Naive thymus-derived CD4-positive, alpha-beta T cell (primary cell): ENCODE measurements around the gene OSBPL6. TPM values are rescaled to one million over a fixed set of nuclear protein-coding genes. Genes with fewer than 3 reads are reported as not detected.
"Not testable (repeated sequence)": the region's sequence is repeated elsewhere in the genome, so short reads cannot be mapped to it uniquely, and the experiment has no call there.

ENCODE experiments used
- ATAC-seq: fragments of 150-1000 bp; cut with Tn5 transposase; 2 replicates; pipeline ENCODE4 v1.10.0; 2021; ENCODE audit warnings: mild to moderate bottlenecking, moderate library complexity
- CTCF ChIA-PET: fragments of 350-600 bp; sonication (Branson Sonifier 250); formaldehyde crosslinking; loops from one replicate; lab custom pipeline; 2021; ENCODE audit warnings: antibody characterized with exemption; lab: Charles Lee
- POLR2A ChIA-PET: fragments of 350-600 bp; sonication (Branson Sonifier 250); formaldehyde crosslinking; loops from one replicate; lab custom pipeline; 2021; ENCODE audit warnings: antibody characterized with exemption, inconsistent platforms; lab: Charles Lee
- DNase-seq, 9 donors: peaks; one replicate each; pipeline versions ENCODE4 v3.0.0 to v3.0.0-alpha.2; 2020 to 2022; ENCODE audit warnings: mixed read lengths in 1 of 9
- H3K27ac ChIP-seq: one replicate; pipeline ENCODE4 v1.7.0; 2013; ENCODE audit warnings: mild to moderate bottlenecking, low read depth, low read length, moderate library complexity
- H3K27me3 ChIP-seq, 2 donors: one replicate each; pipeline ENCODE4 v1.7.0; 2013; ENCODE audit warnings: low read length in 2 of 2, mild to moderate bottlenecking in 2 of 2, moderate library complexity in 2 of 2; ENCODE audit not compliant: control insufficient read depth in 2 of 2, insufficient read depth in 2 of 2
- H3K36me3 ChIP-seq, 3 experiments: 1 replicate in 2 of 3; 2 replicates in 1 of 3; pipeline ENCODE4 v1.7.0; 2013; ENCODE audit warnings: low read length in 3 of 3, mild to moderate bottlenecking in 3 of 3, moderate library complexity in 1 of 3; ENCODE audit not compliant: insufficient read depth in 3 of 3, control insufficient read depth in 2 of 3
- H3K4me1 ChIP-seq, 2 donors: one replicate each; pipeline ENCODE4 v1.7.0; 2013; ENCODE audit warnings: low read length in 2 of 2, mild to moderate bottlenecking in 2 of 2, moderate library complexity in 1 of 2; ENCODE audit not compliant: control insufficient read depth in 2 of 2, insufficient read depth in 2 of 2
- H3K4me3 ChIP-seq: 2 replicates; pipeline ENCODE4 v1.7.0; 2013; ENCODE audit warnings: mild to moderate bottlenecking, low read length
- H3K9me3 ChIP-seq, 3 experiments: 1 replicate in 2 of 3; 2 replicates in 1 of 3; pipeline ENCODE4 v1.7.0; 2013; ENCODE audit warnings: low read length in 3 of 3; ENCODE audit not compliant: control insufficient read depth in 2 of 3
- H3K27ac Mint-ChIP-seq, 9 donors: one replicate each; pipeline ENCODE4 v1.8.0; 2020 to 2022; ENCODE audit warnings: mixed read lengths in 9 of 9, mild to moderate bottlenecking in 8 of 9, moderate library complexity in 5 of 9, inconsistent platforms in 2 of 9
- H3K27me3 Mint-ChIP-seq, 5 donors: one replicate each; pipeline ENCODE4 v1.8.0; 2021 to 2022; ENCODE audit warnings: mixed read lengths in 5 of 5, mild to moderate bottlenecking in 1 of 5
- H3K36me3 Mint-ChIP-seq, 5 donors: one replicate each; pipeline ENCODE4 v1.8.0; 2020 to 2022; ENCODE audit warnings: mixed read lengths in 5 of 5, mild to moderate bottlenecking in 3 of 5, inconsistent platforms in 1 of 5
- H3K4me1 Mint-ChIP-seq, 7 donors: one replicate each; pipeline ENCODE4 v1.8.0; 2020 to 2022; ENCODE audit warnings: mixed read lengths in 7 of 7, mild to moderate bottlenecking in 3 of 7, inconsistent platforms in 1 of 7
- H3K4me3 Mint-ChIP-seq, 10 donors: one replicate each; pipeline ENCODE4 v1.8.0; 2020 to 2022; ENCODE audit warnings: mild to moderate bottlenecking in 10 of 10, mixed read lengths in 10 of 10, moderate library complexity in 6 of 10, inconsistent platforms in 2 of 10
- H3K9me3 Mint-ChIP-seq, 11 donors: one replicate each; pipeline ENCODE4 v1.8.0; 2020 to 2022; ENCODE audit warnings: mixed read lengths in 11 of 11, mild to moderate bottlenecking in 4 of 11, inconsistent platforms in 1 of 11, moderate library complexity in 1 of 11
- intact Hi-C, 2 donors: fragments of 100-400 bp; cut with micrococcal nuclease; formaldehyde crosslinking; loops; one replicate each; pipeline ENCODE4 v1.15.1; 2023
- polyA plus RNA-seq, 2 donors: library from polyadenylated mRNA; unstranded; fragments of 300-500 nt; fragmentation: Illumina TruSeq; gene quantifications; one replicate each; pipeline ENCODE4 v1.2.3, GENCODE V29; 2021
- total RNA-seq, 6 experiments: library from RNA in 5 of 6; stranded (reverse) in 5 of 6; gene quantifications; 1 replicate in 5 of 6; 2 replicates in 1 of 6; pipeline ENCODE4 v1.2.3 and lab custom pipeline; 2021 to 2026

The OSBPL6 gene
- total and polyA plus RNA-seq, 7 experiments from 2014 or later, result 0.05 to 1.1 (median 0.48) TPM; not detected in 2

DNA sequence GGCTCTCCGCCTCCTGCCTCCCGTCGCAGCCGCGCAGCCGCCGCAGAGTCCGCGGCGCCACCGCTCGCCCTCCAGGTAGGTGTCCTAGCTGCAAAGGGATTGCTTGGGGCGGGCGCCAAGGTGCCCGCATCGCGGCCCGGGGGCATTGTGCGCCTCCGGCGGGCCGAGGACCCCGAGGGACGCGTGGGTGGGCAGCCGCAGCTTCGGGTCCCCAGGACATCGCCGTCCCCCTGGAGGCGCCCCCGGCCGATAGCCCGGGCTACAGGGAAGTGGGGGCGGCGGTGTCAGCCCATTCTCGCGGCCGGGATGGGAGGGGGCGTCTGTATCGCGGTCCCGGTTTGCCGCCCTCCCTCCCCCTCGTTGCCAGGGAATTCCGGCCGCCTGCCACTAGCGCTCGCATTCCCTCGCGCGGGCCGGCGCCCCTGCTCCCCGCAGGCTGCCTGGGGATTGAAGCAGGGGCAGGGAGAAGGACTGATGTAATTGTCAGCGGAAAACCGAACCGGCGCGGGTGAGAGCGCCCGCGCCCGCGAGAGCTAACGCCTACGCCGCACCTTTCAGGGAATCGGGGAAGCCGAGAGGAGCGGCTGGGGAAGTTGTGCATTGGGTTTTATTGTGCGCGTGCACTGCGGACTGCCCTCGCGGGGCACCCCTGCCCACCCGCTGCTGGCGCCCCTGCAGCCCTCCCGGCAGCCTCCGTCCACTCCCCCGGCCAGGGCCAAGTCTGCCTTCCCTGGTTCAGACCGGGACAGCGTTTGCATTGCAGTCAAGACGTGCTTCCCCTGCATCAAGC, 483 bp downstream of the OSBPL6 start:
- no peak overlapping the region for H3K27ac Mint-ChIP-seq
- H3K9me3 Mint-ChIP-seq, result peaks cover 0 to 2% (median 0%) of the 10 kb centered on the region in 11 donors
- Histone ChIP-seq H3K4me1 (peaks cover 6% of the 10 kb centered on the region in 2 donors), H3K27ac (no peak overlapping the region), H3K36me3 (no peaks in the 10 kb centered on the region), H3K9me3 (no peaks in the 10 kb centered on the region), H3K27me3 (peaks cover 18% of the 10 kb centered on the region in 2 donors), H3K4me3 (peak overlapping the region; percentile 46)
- ATAC-seq (no peak), DNase-seq (peak in 2 of 9 donors; percentile 6 to 31)
- CTCF ChIA-PET, result no interaction called here
- intact Hi-C loops, result loop anchor here in 1 of 2 donors (1.0 to 10.0 kb wide), 8 partner anchors 82 to 1813 kb away; partner anchors contain the start of genes CWC22, FKBP7, PJVK and PRKRA
- H3K4me1 Mint-ChIP-seq, result peaks cover 6 to 19% (median 13%) of the 10 kb centered on the region in 7 donors
- no peaks in the 10 kb centered on the region for H3K36me3 Mint-ChIP-seq
- peak overlapping the region; percentile 55 to 83 (median 76) for H3K4me3 Mint-ChIP-seq
- H3K27me3 Mint-ChIP-seq, result peaks cover 53 to 64% (median 62%) of the 10 kb centered on the region in 5 donors
- POLR2A ChIA-PET, result no interaction called here

DNA sequence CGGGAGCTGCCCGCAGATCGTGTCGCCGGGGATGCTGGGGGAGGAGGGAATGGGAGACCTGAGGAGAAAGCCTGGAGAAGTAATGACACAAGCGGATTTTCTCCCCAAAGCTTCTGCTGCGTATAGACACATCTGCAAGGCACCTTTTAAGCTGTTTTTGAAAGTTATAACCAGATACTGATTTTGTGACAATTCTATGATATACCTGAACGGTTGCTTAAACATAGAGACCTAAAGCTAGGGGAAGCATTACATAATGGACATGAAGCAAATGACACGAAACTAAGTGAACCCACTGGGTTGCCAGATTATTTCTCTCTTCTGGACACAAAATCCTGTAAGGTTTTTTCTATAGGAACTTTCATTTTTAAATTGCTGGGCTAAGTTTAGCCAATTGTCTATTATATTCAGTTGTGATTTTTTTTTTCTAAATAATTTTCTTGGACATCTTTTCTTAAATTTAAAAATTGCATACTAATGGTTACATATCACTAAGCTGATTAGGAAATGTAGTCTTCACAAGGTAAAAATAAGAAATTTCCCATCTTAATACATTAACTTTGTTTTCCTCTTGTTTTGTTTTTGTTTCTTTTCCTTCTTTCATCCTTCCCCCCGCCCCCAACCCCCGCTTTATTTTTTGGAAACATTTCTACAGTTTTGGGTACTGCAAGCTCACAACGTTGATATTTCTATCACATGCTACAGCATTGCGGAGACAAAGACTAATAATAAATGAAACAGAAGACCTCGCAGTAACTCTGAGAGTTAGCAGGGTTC, 1.3 kb downstream of the OSBPL6 start:
- Mint-ChIP-seq H3K27me3 (peaks cover 54 to 64% (median 63%) of the 10 kb centered on the region in 5 donors), H3K36me3 (no peaks in the 10 kb centered on the region), H3K9me3 (peaks cover 0 to 2% (median 0%) of the 10 kb centered on the region in 11 donors), H3K4me3 (peak overlapping the region; percentile 55 to 83 (median 76)), H3K4me1 (peaks cover 6 to 19% (median 13%) of the 10 kb centered on the region in 7 donors), H3K27ac (no peak overlapping the region)
- no peaks in the 10 kb centered on the region for H3K36me3 ChIP-seq
- CTCF ChIA-PET, result no interaction called here
- peaks cover 6% of the 10 kb centered on the region in 2 donors for H3K4me1 ChIP-seq
- DNase-seq (no peak), ATAC-seq (no peak)
- POLR2A ChIA-PET, result no interaction called here
- H3K4me3 ChIP-seq, result peak overlapping the region; percentile 46
- no peaks in the 10 kb centered on the region for H3K9me3 ChIP-seq
- no peak overlapping the region for H3K27ac ChIP-seq
- intact Hi-C loops, result loop anchor here in 1 of 2 donors (10.0 kb wide), 3 partner anchors 219 to 1069 kb away; partner anchors contain the start of gene SESTD1
- peaks cover 18% of the 10 kb centered on the region in 2 donors for H3K27me3 ChIP-seq

DNA sequence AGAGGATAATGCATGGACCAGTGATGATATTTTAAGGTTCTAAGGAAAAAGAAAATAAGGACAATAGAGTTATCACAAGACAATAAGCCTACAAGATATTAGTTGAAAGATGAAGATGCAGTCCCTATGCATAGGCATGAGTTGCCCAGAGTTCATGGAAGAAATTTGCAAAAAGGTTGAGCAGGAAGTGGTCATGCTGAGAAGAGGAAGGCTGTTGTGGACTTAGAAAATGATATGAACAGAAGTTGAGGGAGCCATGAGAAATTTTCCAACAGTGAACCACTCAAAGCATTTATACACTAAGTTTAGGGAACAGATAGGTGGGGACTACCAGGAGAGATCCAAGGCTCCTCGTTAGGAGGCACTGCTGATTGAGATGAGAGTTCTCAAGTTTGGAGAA, 3.5 kb downstream of the OSBPL6 start:
- Mint-ChIP-seq H3K9me3 (peaks cover 0 to 2% (median 0%) of the 10 kb centered on the region in 11 donors), H3K27ac (no peak overlapping the region), H3K36me3 (no peaks in the 10 kb centered on the region), H3K27me3 (peaks cover 42 to 56% (median 52%) of the 10 kb centered on the region in 5 donors), H3K4me3 (no peak overlapping the region), H3K4me1 (peaks cover 6 to 21% (median 14%) of the 10 kb centered on the region in 7 donors)
- peaks cover 6% of the 10 kb centered on the region in 2 donors for H3K4me1 ChIP-seq
- ATAC-seq (no peak), DNase-seq (no peak)
- no peaks in the 10 kb centered on the region for H3K36me3 ChIP-seq
- POLR2A ChIA-PET, result no interaction called here
- intact Hi-C loops, result loop anchor here in 1 of 2 donors (10.0 kb wide), 3 partner anchors 217 to 1067 kb away; partner anchors contain the start of gene SESTD1
- H3K27ac ChIP-seq, result no peak overlapping the region
- CTCF ChIA-PET, result no interaction called here
- H3K27me3 ChIP-seq, result peaks cover 18 to 23% of the 10 kb centered on the region in 2 donors
- no peak overlapping the region for H3K4me3 ChIP-seq
- H3K9me3 ChIP-seq, result no peaks in the 10 kb centered on the region

DNA sequence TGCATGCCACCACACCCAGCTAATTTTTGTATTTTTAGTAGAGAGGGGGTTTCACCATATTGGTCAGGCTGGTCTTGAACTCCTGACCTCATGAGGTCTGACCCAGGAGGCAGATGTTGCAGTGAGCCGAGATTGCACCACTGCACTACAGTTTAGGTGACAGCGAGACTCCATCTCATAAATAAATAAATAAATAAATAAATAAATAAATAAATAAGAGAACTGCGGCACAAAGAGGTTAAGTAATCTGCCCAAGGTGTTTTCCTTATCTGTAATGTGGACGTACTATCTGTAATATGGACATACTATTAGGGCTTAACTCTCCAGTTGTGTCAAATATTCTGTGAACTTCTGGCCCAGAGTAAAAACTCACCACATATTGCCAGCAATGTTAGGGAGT, 4.1 kb downstream of the OSBPL6 start:
- H3K36me3 Mint-ChIP-seq, H3K27ac ChIP-seq, H3K27ac Mint-ChIP-seq, H3K4me3 ChIP-seq, CTCF ChIA-PET, H3K4me3 Mint-ChIP-seq, ATAC-seq, H3K36me3 ChIP-seq, H3K9me3 ChIP-seq, H3K9me3 Mint-ChIP-seq, H3K4me1 ChIP-seq, DNase-seq: not testable (repeated sequence)
- POLR2A ChIA-PET, result interaction anchor here (0.6 kb wide), 1 partner anchor 214 kb away, joined by 3 read pairs; no protein-coding TSS in a partner anchor
- intact Hi-C loops, result loop anchor here in 1 of 2 donors (10.0 kb wide), 3 partner anchors 216 to 1066 kb away; partner anchors contain the start of gene SESTD1
- Mint-ChIP-seq H3K27me3 (peaks cover 37 to 53% (median 45%) of the 10 kb centered on the region in 5 donors), H3K4me1 (peaks cover 6 to 19% (median 12%) of the 10 kb centered on the region in 7 donors)
- H3K27me3 ChIP-seq, result peaks cover 15 to 20% of the 10 kb centered on the region in 2 donors

DNA sequence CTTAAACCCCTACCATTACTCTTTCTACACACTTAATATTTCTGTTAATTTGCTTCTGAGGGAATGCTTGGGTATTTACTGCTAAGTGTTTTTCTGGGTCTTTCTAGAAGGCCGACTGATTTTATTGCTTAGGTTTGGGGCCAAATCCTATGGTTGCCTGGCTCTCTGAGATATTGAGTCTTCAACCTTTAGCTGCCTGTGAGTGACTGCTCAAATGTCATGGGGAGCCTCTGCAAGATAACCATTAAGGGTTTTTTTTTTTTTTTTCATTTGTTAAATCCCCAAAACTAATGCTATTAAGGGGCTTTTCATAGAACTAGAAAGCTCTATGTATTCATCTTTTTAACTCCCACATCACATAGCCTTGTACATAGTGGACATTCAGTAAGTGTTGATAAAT, 5.0 kb downstream of the OSBPL6 start:
- Mint-ChIP-seq H3K4me1 (peaks cover 6 to 15% (median 9%) of the 10 kb centered on the region in 7 donors), H3K27me3 (peaks cover 42 to 54% (median 47%) of the 10 kb centered on the region in 5 donors)
- no peak overlapping the region for H3K27ac ChIP-seq

DNA sequence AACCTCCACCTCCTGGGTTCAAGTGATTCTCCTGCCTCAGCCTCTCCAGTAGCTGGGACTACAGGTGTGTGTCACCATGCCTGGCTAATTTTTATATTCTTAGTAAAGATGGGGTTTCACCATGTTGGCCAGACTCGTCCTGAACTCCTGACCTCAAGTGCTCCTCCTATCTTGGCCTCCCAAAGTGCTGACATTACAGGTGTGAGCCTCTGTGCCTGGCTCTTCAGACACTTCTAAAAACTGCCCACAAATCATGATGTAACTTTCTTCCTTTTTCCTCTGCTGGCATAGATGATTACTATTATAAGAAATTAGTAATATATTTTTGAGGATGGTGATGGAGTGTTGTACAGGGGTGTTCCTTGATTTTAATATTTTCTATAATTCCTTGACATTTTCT, 6.0 kb downstream of the OSBPL6 start:
- H3K36me3 Mint-ChIP-seq, result no peaks in the 10 kb centered on the region
- H3K27me3 ChIP-seq, result peaks cover 11 to 15% of the 10 kb centered on the region in 2 donors
- H3K36me3 ChIP-seq, result no peaks in the 10 kb centered on the region
- H3K4me3 Mint-ChIP-seq, result no peak overlapping the region
- H3K9me3 Mint-ChIP-seq, result peaks cover 0 to 2% (median 0%) of the 10 kb centered on the region in 11 donors
- POLR2A ChIA-PET, result no interaction called here
- CTCF ChIA-PET, result no interaction called here
- H3K4me3 ChIP-seq, result no peak overlapping the region
- no peak for ATAC-seq
- no peak for DNase-seq
- no peak overlapping the region for H3K27ac Mint-ChIP-seq
- intact Hi-C loops, result no loop called here
- no peaks in the 10 kb centered on the region for H3K9me3 ChIP-seq
- peaks cover 45 to 56% (median 53%) of the 10 kb centered on the region in 5 donors for H3K27me3 Mint-ChIP-seq
- H3K4me1 Mint-ChIP-seq, result peaks cover 1 to 13% (median 7%) of the 10 kb centered on the region in 7 donors
- H3K27ac ChIP-seq, result no peak overlapping the region
- peaks cover 3% of the 10 kb centered on the region in 2 donors for H3K4me1 ChIP-seq

More for the DNA sequence above, 5.0 kb downstream of the OSBPL6 start:
- CTCF ChIA-PET, result no interaction called here
- intact Hi-C loops, result loop anchor here in 1 of 2 donors (10.0 kb wide), 3 partner anchors 215 to 1065 kb away; partner anchors contain the start of gene SESTD1
- Mint-ChIP-seq H3K9me3 (peaks cover 0 to 2% (median 0%) of the 10 kb centered on the region in 11 donors), H3K27ac (no peak overlapping the region), H3K36me3 (no peaks in the 10 kb centered on the region), H3K4me3 (no peak overlapping the region)
- Histone ChIP-seq H3K4me1 (peaks cover 6% of the 10 kb centered on the region in 2 donors), H3K4me3 (no peak overlapping the region), H3K27me3 (peaks cover 14 to 18% of the 10 kb centered on the region in 2 donors), H3K9me3 (no peaks in the 10 kb centered on the region), H3K36me3 (no peaks in the 10 kb centered on the region)
- POLR2A ChIA-PET, result no interaction called here
- DNase-seq, result no peak
- no peak for ATAC-seq
